Stimulated activated CD8-positive, alpha-beta memory T cell treated with anti-CD3 and anti-CD28 coated beads, Interleukin-4, amount 100 ng/mL, for 4 hours (primary cell): ENCODE data around the gene POU2F1.

ENCODE experiments used
- DNase-seq, 2 donors: peaks; one replicate each; pipeline ENCODE4 v3.0.0-alpha.2; 2020; ENCODE audit warnings: low read depth in 2 of 2, low spot score in 1 of 2

POU2F1 gene

DNA sequence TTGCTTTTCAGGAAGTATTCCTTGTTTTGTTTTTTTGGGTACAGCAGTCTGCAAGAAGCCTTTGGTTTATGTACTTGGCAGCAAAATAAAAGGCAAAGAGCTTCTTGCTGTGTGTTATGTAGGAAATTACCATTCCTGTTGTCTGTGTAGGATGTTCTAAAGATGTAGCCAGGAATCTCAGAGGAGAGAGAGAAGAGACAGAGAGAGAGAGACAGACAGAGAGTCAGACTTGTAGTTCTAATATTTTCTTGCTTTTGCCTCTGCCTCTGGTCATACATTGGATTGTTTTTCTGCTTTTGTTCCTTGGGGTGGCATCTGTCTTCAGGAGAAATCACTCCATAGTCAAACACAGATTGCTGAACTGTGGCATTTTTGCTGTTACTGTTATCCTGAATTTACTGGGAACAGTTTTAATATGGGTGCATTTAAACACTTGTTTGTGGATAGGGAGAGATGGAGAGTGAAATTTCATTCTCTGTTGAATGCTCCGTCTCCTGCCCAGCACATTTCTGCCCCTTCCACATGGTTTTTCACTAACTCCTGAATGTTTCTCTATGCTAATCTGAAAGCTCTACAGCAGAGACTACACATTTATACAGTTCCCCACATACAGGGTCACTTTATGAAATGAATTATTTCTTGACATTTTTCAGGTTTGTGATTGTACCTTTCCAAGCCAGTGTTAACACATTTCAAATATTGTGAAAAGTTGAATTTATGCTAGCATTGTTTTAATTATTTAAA, 49.8 kb downstream of the POU2F1 start:
- no peak for DNase-seq

DNA sequence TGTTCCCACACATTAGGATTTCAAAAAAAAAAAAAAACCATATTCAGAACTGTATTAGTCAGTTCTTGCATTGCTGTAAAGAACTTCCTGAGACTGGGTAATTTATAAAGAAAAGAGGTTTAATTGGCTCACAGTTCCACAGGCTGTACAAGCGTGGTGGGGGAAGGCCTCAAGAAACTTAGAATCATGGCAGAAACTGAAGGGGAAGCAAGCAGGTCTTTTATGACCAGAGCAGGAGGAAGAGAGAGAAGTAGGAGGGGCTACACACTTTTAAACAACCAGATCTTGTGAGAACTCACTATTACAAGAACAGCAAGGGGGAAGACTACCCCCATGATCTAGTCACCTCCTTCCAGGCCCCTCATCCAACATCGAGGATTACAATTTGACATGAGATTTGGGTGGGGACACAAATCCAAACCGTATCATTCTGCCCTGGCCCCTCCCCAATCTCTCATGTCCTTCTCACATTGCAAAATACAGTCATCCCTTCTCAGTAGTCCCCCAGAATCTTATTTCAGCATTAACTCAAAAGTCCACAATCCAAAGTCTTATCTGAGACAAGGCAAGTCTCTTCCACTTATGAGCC, 51.8 kb downstream of the POU2F1 start:
- DNase-seq = no peak

DNA sequence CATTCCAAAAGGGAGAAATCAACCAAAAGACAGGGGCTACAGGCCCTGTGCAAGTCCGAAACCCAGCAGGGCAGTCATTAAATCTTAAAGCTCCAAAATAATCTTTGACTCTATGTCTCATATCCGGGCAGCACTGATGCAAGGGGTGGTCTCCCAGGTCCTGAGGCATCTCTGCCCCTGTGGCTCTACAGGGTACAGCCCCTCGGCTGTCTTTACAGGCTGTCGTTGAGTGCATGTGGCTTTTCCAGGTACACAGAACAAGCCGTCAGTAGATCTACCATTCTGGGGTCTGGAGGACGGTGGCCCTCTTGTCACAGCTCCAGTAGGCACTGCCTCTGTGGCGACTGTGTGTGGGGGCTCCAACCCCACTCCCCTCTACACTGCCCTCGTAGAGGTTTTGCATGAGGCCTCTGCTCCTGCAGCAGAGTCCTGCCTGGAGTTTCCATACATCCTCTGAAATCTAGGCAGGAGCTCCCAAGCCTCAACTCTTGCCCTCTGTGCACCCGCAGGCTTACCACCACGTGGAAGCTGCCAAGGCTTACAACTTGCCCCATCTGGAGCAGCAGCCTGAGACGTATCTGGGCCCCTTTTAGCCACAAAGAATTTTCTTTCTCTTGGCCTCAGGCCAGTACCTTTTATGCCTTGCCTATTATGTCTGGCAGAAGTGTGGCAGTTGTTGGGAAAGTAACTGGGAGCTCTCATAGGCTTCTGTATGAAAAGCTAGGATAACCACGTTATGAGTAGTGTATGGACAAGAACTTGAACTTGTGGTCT, 52.5 kb downstream of the POU2F1 start:
- DNase-seq = no peak

GRCh38 chr1:167274061-167274460, 53.4 kb downstream of the POU2F1 start:
- no peak for DNase-seq

GRCh38 chr1:167276969-167277368, 56.3 kb downstream of the POU2F1 start:
- DNase-seq = no peak

DNA sequence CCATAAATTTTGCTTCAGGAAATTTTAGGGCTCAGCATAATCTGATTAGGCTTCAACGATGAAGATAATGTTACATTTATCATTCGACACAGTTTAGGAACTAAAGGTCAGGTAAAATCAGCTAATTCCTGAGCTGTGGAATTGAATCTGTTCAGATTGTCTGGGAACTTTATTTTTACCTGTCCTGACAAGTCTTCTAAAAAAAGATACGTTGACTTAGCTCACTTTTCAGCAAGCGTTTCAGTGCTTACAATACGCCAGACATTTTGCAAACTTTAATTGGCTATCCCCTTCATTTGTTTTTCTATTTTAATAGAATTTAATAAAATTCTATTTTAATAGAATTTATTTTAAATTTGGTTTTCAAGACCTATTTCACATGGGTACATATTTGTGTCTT, 57.8 kb downstream of the POU2F1 start:
- no peak for DNase-seq

GRCh38 chr1:167280912-167281311, 60.2 kb downstream of the POU2F1 start:
- DNase-seq = no peak

DNA sequence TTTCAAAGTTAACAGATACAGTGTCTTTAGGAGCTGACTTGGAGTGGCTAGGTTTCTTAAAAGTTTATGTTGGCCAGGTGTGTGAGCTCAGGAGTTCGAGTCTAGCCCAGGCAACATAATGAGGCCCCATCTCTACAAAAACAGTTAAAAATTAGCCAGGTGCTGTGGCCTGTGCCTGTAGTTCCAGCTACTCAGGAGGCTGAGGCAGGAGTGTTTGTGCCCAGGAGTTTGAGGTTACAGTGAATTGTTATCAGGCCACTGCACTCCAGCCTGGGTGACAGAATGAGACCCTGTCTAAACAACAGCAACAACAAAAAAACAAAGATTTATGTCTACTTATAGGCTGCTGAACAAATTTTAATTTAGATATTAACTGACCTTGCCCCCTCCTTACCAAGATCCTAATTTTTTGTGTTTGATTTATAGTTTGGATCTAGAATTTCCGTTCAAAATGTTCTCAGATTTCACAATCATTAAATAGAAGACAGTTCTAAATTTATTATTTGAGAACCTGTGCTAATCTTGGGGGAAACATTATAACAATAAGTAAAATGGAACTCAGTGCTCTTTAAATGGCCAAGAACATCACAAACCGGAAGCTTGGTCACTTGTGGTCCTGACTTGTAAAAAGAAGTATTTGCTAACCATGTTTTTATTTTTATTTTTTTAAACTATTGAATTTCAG, 67.8 kb downstream of the POU2F1 start:
- DNase-seq = no peak

DNA sequence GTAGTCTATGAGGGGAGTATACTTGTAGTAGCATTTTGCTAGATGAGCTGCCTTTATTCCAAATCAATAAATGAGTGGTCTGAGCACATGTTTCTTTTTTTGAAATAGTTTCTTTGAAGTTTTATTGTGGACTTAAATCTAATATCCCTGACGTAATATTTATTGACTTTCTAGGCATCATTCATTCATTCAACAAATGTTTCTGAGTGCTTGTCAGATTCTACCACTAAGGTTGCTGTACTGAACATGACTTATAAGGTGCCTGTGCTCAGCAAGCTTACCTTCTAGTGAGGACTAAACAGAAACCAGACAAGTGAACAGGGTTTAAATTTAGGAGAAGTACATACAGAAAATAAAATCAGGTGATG, 68.4 kb downstream of the POU2F1 start:
- no peak for DNase-seq

DNA sequence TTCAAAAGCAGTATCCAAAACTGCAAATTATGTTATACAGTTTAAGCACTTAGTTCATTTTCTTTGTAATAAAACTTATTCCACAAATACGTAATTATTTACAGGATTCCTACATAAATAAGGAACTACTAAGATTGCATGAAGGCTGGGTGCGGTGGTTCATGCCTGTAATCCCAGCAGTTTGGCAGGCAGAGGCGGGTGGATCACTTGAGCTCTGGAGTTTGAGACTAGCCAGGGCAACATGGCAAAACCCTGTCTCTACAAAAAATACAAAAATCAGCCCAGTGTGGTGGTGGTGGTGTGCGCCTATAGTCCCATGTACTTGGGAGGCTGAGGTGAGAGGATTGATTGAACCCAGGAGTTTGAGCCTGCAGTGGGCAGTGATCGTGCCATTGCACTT, 69.3 kb downstream of the POU2F1 start:
- DNase-seq = no peak

DNA sequence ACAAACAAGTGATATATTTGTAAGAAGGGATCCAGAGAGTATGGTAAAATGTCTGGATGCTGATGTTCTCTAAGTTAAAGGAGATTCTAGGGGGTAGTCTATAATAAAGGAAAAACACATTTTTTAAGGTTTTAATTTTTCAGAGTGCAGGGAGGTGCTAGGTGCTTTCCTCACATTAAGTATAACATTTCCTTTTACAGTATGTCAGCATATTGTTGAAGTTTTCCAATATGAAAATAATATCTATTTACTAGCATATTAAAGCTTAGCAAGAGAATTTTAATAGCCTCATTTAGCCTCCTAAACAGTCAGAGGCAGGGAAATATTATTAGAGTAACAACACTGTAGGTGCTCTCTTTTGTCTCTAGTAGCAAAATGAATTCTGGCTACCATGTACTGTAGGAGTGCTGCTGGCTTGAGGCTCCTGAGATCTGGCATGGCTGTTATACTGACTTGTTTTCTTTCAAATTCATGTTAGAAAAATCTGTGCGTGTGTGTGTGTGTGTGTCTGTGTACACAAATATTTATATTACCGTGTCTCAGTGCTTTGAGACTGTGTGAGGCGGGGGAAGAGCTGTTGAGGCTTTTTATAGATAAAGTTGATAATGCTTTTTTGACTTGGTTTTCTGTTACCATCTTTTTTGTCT, 71.0 kb downstream of the POU2F1 start:
- DNase-seq = no peak

GRCh38 chr1:167292216-167292615, 71.5 kb downstream of the POU2F1 start:
- no peak for DNase-seq

DNA sequence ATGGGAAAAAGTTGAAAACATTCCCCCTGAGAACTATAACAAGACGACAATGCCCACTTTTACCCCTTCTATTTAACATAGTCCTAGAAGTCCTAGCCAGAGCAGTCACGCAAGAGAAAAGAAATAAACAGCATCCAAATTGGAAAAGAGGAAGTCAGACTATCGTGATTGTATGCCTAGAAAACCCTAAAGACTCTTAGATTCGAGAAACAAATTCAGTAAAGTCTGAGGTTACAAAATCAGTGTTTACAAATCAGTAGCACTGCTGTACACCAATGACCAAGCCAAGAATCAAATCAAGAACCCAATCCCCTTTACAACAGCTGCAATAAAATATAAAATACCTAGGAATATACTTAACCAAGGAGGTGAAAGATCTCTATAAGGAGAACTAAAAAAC, 72.4 kb downstream of the POU2F1 start:
- no peak for DNase-seq

GRCh38 chr1:167294528-167294927, 73.8 kb downstream of the POU2F1 start:
- DNase-seq = no peak

DNA sequence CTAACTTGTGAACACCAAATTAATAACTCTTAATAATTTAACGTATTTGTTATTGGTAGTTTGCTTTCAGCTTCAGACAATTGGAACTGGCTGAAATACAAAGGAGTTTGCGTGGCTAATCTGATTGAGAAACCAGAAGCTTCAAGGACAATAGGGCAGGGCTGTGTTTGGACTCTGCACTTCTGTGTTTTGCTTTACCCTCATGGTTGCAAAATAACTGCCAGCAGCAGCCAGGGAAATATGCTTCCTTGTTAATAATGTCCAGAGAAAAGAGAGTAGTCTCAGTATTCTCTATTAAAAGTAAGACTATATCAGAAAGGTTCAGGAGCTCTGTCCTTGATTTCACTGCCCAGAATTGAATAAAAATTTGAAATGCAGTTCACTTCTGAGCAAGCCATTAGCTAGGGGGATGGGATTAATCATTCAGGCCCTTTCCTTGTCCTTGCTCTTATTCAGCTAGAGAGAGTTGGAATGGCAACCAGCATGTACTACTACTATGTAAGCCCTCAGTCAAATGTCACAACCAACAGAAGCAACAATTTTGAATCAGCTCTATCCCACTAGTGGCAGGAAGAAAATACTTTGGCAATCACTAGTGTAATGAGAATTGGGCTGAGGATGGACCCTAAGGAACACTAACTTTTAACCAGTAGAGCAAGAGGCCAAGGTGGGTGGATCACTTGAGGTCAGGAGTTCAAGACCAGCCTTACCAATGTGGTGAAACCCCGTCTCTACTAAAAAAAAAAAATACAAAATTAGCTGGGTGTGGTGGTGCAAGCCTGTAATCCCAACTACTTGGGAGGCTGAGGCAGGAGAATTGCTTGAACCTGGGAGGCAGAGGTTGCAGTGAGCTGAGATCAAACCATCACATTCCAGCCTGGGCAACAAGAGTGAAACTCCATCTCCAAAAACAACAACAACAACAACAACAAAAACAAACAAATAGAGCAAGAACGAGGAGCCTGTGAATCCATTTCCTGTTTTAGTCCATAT, 76.8 kb downstream of the POU2F1 start:
- no peak for DNase-seq

DNA sequence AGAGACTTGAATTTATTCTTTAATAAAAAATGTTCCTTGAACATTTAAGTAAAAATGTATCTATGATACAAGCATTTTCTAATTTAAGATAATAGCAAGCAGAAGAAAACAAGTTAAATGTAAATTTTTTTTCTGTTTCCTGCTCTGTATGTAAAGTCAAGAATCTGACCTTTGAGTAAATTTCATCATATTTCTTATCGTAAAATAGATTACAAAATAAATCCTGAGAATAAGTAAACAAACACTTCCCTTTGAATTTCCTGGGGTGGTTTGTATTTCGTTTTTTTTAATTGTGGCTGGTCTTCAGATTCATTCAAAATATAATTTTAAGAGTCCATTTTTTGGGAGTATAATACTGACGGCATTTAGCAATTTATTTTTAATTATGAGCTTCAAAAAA, 77.6 kb downstream of the POU2F1 start:
- DNase-seq = no peak

GRCh38 chr1:167301355-167301754, 80.7 kb downstream of the POU2F1 start:
- DNase-seq = no peak

DNA sequence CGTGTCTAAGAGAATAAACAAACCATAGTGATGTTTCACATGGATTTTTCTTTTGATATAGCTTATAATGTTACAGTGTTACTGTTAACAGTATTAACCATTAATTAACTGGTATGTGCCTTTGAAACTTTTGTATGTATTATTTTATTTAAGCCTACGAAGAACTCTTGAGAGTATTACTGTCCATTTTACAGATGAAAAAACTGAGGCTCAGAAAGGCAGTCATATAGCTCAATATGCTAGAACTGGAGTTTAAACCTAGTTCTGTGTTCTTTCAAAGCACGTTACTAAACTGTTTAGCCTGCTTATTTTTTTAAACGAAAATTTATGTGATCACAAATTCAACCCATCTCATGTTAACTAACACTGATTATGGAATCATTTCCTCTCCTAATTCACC, 83.5 kb downstream of the POU2F1 start:
- no peak for DNase-seq

GRCh38 chr1:167305059-167305705, 84.5 kb downstream of the POU2F1 start:
- no peak for DNase-seq
